K562 (cell line): Measurements from ENCODE around the gene MLH1. TPM values are rescaled to one million over a fixed set of nuclear protein-coding genes. Genes with fewer than 3 reads are reported as not detected.

ENCODE experiments used
- ATAC-seq: fragments of 200-7000 bp; cut with Tn5 transposase; 3 replicates; pipeline ENCODE4 v1.9.1; 2020; ENCODE audit warnings: moderate library complexity
- BruUV-seq: library from RNA; stranded (reverse); fragments of 400-500 nt; replicated peaks from 2 replicates; lab custom pipeline; 2021; lab: Mats Ljungman, UMichigan
- CTCF ChIA-PET: fragments of 300-600 bp; formaldehyde crosslinking; extraction: SDS; loops from one replicate; lab custom pipeline; 2021; ENCODE audit warnings: low intra/inter-chr PET ratio; lab: Yijun Ruan, JAX
- POLR2A ChIA-PET: fragments of 300-600, 350-650 bp; sonication (Branson Sonifier 250); formaldehyde crosslinking; extraction: SDS; loops from one replicate; lab custom pipeline; 2021; ENCODE audit warnings: antibody characterized with exemption, inconsistent platforms; lab: Yijun Ruan, JAX
- DNase-seq, 4 experiments: peaks; one replicate each; pipeline versions ENCODE4 v3.0.0 to v3.0.0-alpha.2; 2011 to 2018; ENCODE audit warnings: low spot score in 3 of 4, mixed read lengths in 3 of 4; ENCODE audit errors: extremely low read depth in 1 of 4
- FAIRE-seq: peaks from 2 replicates; lab custom pipeline; 2011; peaks lifted over from hg19 to GRCh38; lab: Jason Lieb, UNC
- H2AFZ ChIP-seq: 2 replicates; pipeline ENCODE4 v1.6.0; 2011; ENCODE audit warnings: low read depth, low read length, control low read depth, inconsistent platforms
- H3K27ac ChIP-seq: fragments of 200-600 bp; 3 replicates; pipeline ENCODE4 v1.8.0; 2011; ENCODE audit warnings: low read depth, mild to moderate bottlenecking, control low read depth, inconsistent platforms, low read length, moderate library complexity, mixed read lengths; ENCODE audit errors: extremely low read depth
- H3K27me3 ChIP-seq, 2 experiments: fragments of 300-600 bp in 1 of 2; 2 replicates in 1 of 2; 3 replicates in 1 of 2; pipeline versions ENCODE4 v1.6.0 to v1.8.0; 2011; ENCODE audit warnings: inconsistent platforms in 2 of 2, low read length in 2 of 2, mild to moderate bottlenecking in 1 of 2, mixed read lengths in 1 of 2, moderate library complexity in 1 of 2; ENCODE audit not compliant: control insufficient read depth in 2 of 2, insufficient read depth in 2 of 2
- H3K36me3 ChIP-seq: fragments of 300-600 bp; 3 replicates; pipeline ENCODE4 v1.8.0; 2011; ENCODE audit warnings: mild to moderate bottlenecking, low read length, inconsistent platforms; ENCODE audit not compliant: control insufficient read depth, insufficient read depth
- H3K4me1 ChIP-seq, 2 experiments: fragments of 200-600 bp in 1 of 2; replicated peaks in 1 of 2; 2 replicates in 1 of 2; 3 replicates in 1 of 2; pipeline versions ENCODE4 v1.5.1 to v1.8.0; 2011; ENCODE audit warnings: inconsistent platforms in 2 of 2, low read length in 2 of 2, mild to moderate bottlenecking in 1 of 2, mixed read lengths in 1 of 2, moderate library complexity in 1 of 2; ENCODE audit not compliant: control insufficient read depth in 2 of 2, insufficient read depth in 2 of 2
- H3K4me2 ChIP-seq: 2 replicates; pipeline ENCODE4 v1.6.1; 2011; ENCODE audit warnings: low read length, control low read depth, inconsistent platforms, mixed read lengths; ENCODE audit not compliant: insufficient read depth
- H3K4me3 ChIP-seq: fragments of 200-600 bp; sonication (generic), shearing (Covaris generic); 2 replicates; pipeline ENCODE4 v1.5.1; 2016; ENCODE audit warnings: control low read depth, inconsistent platforms
- H3K79me2 ChIP-seq: fragments of 200-600 bp; 3 replicates; pipeline ENCODE4 v1.8.0; 2011; ENCODE audit warnings: low read length, inconsistent platforms; ENCODE audit not compliant: control insufficient read depth, insufficient read depth
- H3K9ac ChIP-seq, 2 experiments: 2 replicates each; pipeline versions ENCODE4 v1.6.0 to v1.6.1; 2011; ENCODE audit warnings: low read depth in 2 of 2, low read length in 2 of 2, control low read depth in 1 of 2, inconsistent platforms in 1 of 2, mild to moderate bottlenecking in 1 of 2, mixed read lengths in 1 of 2; ENCODE audit not compliant: insufficient read depth in 1 of 2
- H3K9me1 ChIP-seq: one replicate; pipeline ENCODE4 v1.6.0; 2011; ENCODE audit warnings: inconsistent platforms, mild to moderate bottlenecking, low read length, moderate library complexity; ENCODE audit not compliant: control insufficient read depth, insufficient read depth
- H3K9me3 ChIP-seq: replicated peaks from 2 replicates; pipeline ENCODE4 v1.5.1; 2011; ENCODE audit warnings: low read depth, low read length, inconsistent platforms; ENCODE audit not compliant: control insufficient read depth, insufficient read depth
- H4K20me1 ChIP-seq: replicated peaks from 2 replicates; pipeline ENCODE4 v1.6.1; 2011; ENCODE audit warnings: low read length, inconsistent platforms, mixed read lengths; ENCODE audit not compliant: control insufficient read depth, insufficient read depth
- DPF2 ChIP-seq: fragments of 450-650 bp; IDR thresholded peaks from 2 replicates; pipeline ENCODE4 v1.6.1; 2016
- ELF4 ChIP-seq: fragments of 450-650 bp; formaldehyde crosslinking; IDR thresholded peaks from 2 replicates; pipeline ENCODE4 v1.4.0; 2022; ENCODE audit warnings: missing genetic modification characterization
- FOXA1 ChIP-seq: fragments of 450-650 bp; IDR thresholded peaks from 2 replicates; pipeline ENCODE4 v1.6.1; 2016; ENCODE audit warnings: mild to moderate bottlenecking, borderline replicate concordance
- FOXA3 ChIP-seq, 2 experiments: fragments of 450-650 bp in 1 of 2; sonication (generic) in 1 of 2; formaldehyde crosslinking; IDR thresholded peaks in 1 of 2; conservative IDR thresholded peaks in 1 of 2; 2 replicates each; pipeline versions ENCODE4 v1.4.0 to v1.8.0; 2020 to 2022; ENCODE audit warnings: mild to moderate bottlenecking in 2 of 2, missing genetic modification reagents in 1 of 2
- GABPB1 ChIP-seq: sonication (generic); formaldehyde crosslinking; IDR thresholded peaks from 2 replicates; pipeline ENCODE4 v1.8.0; 2022; ENCODE audit warnings: mild to moderate bottlenecking, missing genetic modification reagents
- RAD51 ChIP-seq: fragments of 450-650 bp; IDR thresholded peaks from 2 replicates; pipeline ENCODE4 v1.7.1; 2016; ENCODE audit warnings: low read depth, mild to moderate bottlenecking, borderline replicate concordance
- ZEB2 ChIP-seq: fragments of 450-650 bp; IDR thresholded peaks from 2 replicates; pipeline ENCODE4 v1.6.1; 2016
- ZNF121 ChIP-seq: sonication (generic); formaldehyde crosslinking; conservative IDR thresholded peaks from 2 replicates; pipeline ENCODE4 v1.8.0; 2022; ENCODE audit warnings: missing genetic modification reagents
- WGBS: fragments of 100-300 bp; shearing (Covaris generic); methylation state at CpG from one replicate; pipeline ENCODE4 v1.1.6; 2016; ENCODE audit warnings: low coverage, mixed read lengths; ENCODE audit not compliant: insufficient coverage; ENCODE audit errors: missing lambda C conversion rate; 5-methylcytosine and 5-hydroxymethylcytosine counted together
- in situ Hi-C: fragments of 300-500 bp; cut with MboI; formaldehyde crosslinking; loops from 4 replicates; pipeline ENCODE4 v1.15.0; 2018; ENCODE audit warnings: inconsistent platforms, mixed read lengths
- intact Hi-C: fragments of 100-400 bp; cut with micrococcal nuclease; formaldehyde crosslinking; loops from 2 replicates; pipeline ENCODE4 v1.14.2; 2022
- polyA plus RNA-seq, 8 experiments: library from polyadenylated mRNA; depleted of rRNA in 4 of 8; stranded (reverse) in 5 of 8; unstranded in 3 of 8; fragments of >200 nt; fragmentation: Nextera tagmentation in 2 of 8; fragmentation: Illumina TruSeq in 1 of 8; extraction: Ambion mirVana in 2 of 8; extraction: Trizol in 1 of 8; gene quantifications; 2 replicates each; pipeline versions ENCODE4 v1.2.1 to v1.2.3, GENCODE V29; 2011 to 2014; ENCODE audit warnings: inconsistent platforms in 1 of 8, missing spikeins in 1 of 8
- total RNA-seq, 7 experiments: library from RNA; depleted of rRNA in 6 of 7; stranded (reverse); fragments of >200 nt in 6 of 7; fragmentation: Illumina TruSeq in 2 of 7; extraction: Trizol in 2 of 7; gene quantifications; 2 replicates each; pipeline versions ENCODE4 v1.2.1 to v1.2.3, GENCODE V29; 2011 to 2021; ENCODE audit warnings: low replicate concordance in 1 of 7
- TF ChIP-seq, protein P1 (sequence below): fragments of 450-650 bp; IDR thresholded peaks from 2 replicates; pipeline ENCODE4 v1.6.1; 2016; ENCODE audit warnings: missing biosample characterization, missing genetic modification characterization
- TF ChIP-seq, protein P2 (sequence below): fragments of 250-450 bp; sonication (Bioruptor Pico); IDR thresholded peaks from 2 replicates; pipeline ENCODE4 v1.6.1; 2021; ENCODE audit warnings: mild to moderate bottlenecking
- TF ChIP-seq, protein P3 (sequence below): fragments of 150-350 bp; IDR thresholded peaks from 2 replicates; pipeline ENCODE4 v1.6.1; 2014; ENCODE audit warnings: low read depth, mild to moderate bottlenecking, low read length, borderline replicate concordance

The MLH1 gene
- total and polyA plus RNA-seq, 9 of the 15 experiments (the other 6 are each of a cell fraction or from before 2014, with no cell fraction given), result 76.4 to 155 (median 117) TPM

DNA sequence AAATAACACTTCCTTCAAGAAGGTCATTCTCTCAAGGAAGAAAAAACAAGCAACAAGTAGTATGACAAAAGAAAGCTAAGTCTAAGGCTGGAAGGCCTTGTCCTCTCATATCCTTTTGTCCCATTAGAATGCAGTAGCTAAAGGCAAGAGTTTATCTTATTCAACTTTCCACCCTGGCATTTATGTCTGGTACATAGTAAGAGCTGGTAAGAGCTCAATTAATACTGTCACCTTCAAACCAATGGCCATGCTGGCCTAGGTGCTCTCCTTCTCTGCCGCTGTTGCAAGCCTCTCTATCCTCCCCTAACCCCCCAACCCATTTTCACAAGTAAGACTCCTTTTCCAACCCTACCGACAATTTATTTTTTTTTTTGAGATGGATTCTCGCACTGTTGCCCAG is 99.2 kb downstream of the MLH1 start:
- POLR2A ChIA-PET, result no interaction called here
- Histone ChIP-seq H3K36me3 (peaks cover 25% of the 10 kb centered on the region; the same call in 2 of the 3 replicates), H3K4me3 (no peak overlapping the region), H3K79me2 (no peaks in the 10 kb centered on the region), H3K9me1 (no peaks in the 10 kb centered on the region), H3K9me3 (no peaks in the 10 kb centered on the region), H2AFZ (no peak overlapping the region), H4K20me1 (no peaks in the 10 kb centered on the region), H3K9ac (no peak overlapping the region), H3K4me1 (no peaks in the 10 kb centered on the region), H3K4me2 (no peak overlapping the region), H3K27me3 (no peaks in the 10 kb centered on the region), H3K27ac (no peak overlapping the region)
- BruUV-seq, result no TSS peak
- TF ChIP-seq FOXA3 (CRISPR knock-in tag; conservative IDR thresholded peaks at IDR 0.05 in 1 of 2, IDR thresholded peaks at IDR 0.05 in 1 of 2) (no peak), GABPB1 (CRISPR knock-in tag) (no peak), FOXA1 (no peak), RAD51 (no peak), ELF4 (CRISPR knock-in tag) (no peak), ZNF121 (CRISPR knock-in tag) (no peak), DPF2 (no peak), ZEB2 (no peak)
- TF ChIP-seq, protein P1, sequence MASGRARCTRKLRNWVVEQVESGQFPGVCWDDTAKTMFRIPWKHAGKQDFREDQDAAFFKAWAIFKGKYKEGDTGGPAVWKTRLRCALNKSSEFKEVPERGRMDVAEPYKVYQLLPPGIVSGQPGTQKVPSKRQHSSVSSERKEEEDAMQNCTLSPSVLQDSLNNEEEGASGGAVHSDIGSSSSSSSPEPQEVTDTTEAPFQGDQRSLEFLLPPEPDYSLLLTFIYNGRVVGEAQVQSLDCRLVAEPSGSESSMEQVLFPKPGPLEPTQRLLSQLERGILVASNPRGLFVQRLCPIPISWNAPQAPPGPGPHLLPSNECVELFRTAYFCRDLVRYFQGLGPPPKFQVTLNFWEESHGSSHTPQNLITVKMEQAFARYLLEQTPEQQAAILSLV (tag), result no peak
- TF ChIP-seq, protein P2, sequence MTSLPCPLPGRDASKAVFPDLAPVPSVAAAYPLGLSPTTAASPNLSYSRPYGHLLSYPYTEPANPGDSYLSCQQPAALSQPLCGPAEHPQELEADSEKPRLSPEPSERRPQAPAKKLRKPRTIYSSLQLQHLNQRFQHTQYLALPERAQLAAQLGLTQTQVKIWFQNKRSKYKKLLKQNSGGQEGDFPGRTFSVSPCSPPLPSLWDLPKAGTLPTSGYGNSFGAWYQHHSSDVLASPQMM (CRISPR knock-in tag), result no peak
- TF ChIP-seq, protein P3, sequence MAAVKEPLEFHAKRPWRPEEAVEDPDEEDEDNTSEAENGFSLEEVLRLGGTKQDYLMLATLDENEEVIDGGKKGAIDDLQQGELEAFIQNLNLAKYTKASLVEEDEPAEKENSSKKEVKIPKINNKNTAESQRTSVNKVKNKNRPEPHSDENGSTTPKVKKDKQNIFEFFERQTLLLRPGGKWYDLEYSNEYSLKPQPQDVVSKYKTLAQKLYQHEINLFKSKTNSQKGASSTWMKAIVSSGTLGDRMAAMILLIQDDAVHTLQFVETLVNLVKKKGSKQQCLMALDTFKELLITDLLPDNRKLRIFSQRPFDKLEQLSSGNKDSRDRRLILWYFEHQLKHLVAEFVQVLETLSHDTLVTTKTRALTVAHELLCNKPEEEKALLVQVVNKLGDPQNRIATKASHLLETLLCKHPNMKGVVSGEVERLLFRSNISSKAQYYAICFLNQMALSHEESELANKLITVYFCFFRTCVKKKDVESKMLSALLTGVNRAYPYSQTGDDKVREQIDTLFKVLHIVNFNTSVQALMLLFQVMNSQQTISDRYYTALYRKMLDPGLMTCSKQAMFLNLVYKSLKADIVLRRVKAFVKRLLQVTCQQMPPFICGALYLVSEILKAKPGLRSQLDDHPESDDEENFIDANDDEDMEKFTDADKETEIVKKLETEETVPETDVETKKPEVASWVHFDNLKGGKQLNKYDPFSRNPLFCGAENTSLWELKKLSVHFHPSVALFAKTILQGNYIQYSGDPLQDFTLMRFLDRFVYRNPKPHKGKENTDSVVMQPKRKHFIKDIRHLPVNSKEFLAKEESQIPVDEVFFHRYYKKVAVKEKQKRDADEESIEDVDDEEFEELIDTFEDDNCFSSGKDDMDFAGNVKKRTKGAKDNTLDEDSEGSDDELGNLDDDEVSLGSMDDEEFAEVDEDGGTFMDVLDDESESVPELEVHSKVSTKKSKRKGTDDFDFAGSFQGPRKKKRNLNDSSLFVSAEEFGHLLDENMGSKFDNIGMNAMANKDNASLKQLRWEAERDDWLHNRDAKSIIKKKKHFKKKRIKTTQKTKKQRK, result no peak
- no peak for FAIRE-seq
- CTCF ChIA-PET, result no interaction called here
- in situ Hi-C loops, result no loop called here
- ATAC-seq, result no peak
- intact Hi-C loops, result no loop called here
- 100% methylated on average over 3 of the region's 3 CpGs for WGBS
- DNase-seq, result no peak
